Epithelial cell of esophagus (primary cell): ENCODE measurements around the gene LOXL3.
A peak's percentile ranks its signal among the peaks of the same experiment; 100 is the strongest.

Experiments used
- DNase-seq: peaks from one replicate; pipeline ENCODE4 v3.0.0; 2010; ENCODE audit warnings: low read depth
- H3K4me3 ChIP-seq: 2 replicates; pipeline ENCODE4 v1.5.1; 2011; ENCODE audit warnings: mild to moderate bottlenecking, low read length, control low read depth
- CTCF ChIP-seq: IDR thresholded peaks from 2 replicates; pipeline ENCODE4 v1.5.1; 2011; ENCODE audit warnings: low read depth, mild to moderate bottlenecking, low read length, control low read depth, inconsistent platforms; ENCODE audit not compliant: insufficient read depth; ENCODE audit errors: missing control alignments

LOXL3 gene

GRCh38 chr2:74516650-74517049, 37.1 kb downstream of the LOXL3 start:
- DNase-seq = no peak
- no peak overlapping the region for H3K4me3 ChIP-seq

GRCh38 chr2:74515981-74516633, 37.6 kb downstream of the LOXL3 start:
- H3K4me3 ChIP-seq = no peak overlapping the region
- DNase-seq = peak; percentile 54
- no peak for TF ChIP-seq CTCF

More at GRCh38 chr2:74516650-74517049, 37.1 kb downstream of the LOXL3 start:
- no peak for TF ChIP-seq CTCF

GRCh38 chr2:74515271-74515980, 38.3 kb downstream of the LOXL3 start:
- no peak overlapping the region for H3K4me3 ChIP-seq
- TF ChIP-seq CTCF = no peak

GRCh38 chr2:74514368-74515270, 39.1 kb downstream of the LOXL3 start, which contains the start of gene TLX2:
TSS of gene TLX2 (plus strand) at chr2:74514450. CDS start at chr2:74514807, 357 bp downstream.
- DNase-seq = peak; percentile 28
- TF ChIP-seq CTCF = no peak
- no peak within 1 kb of the TSS for H3K4me3 ChIP-seq

More at GRCh38 chr2:74515271-74515980, 38.3 kb downstream of the LOXL3 start:
- no peak for DNase-seq

GRCh38 chr2:74513605-74514367, 40.0 kb downstream of the LOXL3 start:
- TF ChIP-seq CTCF = no peak
- H3K4me3 ChIP-seq = no peak overlapping the region
- DNase-seq = peak; percentile 39
